ENCODE measurements around the gene NDUFS1.
"Not testable (repeated sequence)": the region's sequence is repeated elsewhere in the genome, so short reads cannot be mapped to it uniquely, and the experiment has no call there.

The NDUFS1 gene

GRCh38 chr2:206160807-206161179 lies 1.5 kb upstream of the NDUFS1 start:
- peak; percentile 27 to 30 for DNase-seq

- DNase-seq: peak; percentile 20 to 29
Measured at GRCh38 chr2:206160125-206160806, 1.0 kb upstream of the NDUFS1 start.

GRCh38 chr2:206158563-206159345 lies 490 bp downstream of the NDUFS1 start:
- DNase-seq: no peak

GRCh38 chr2:206157014-206157413 lies 2.2 kb downstream of the NDUFS1 start:
- DNase-seq: not testable (repeated sequence)

- no peak for DNase-seq
Measured at GRCh38 chr2:206154197-206154596, 5.0 kb downstream of the NDUFS1 start.

- no peak for DNase-seq
Measured at GRCh38 chr2:206150631-206151030, 8.6 kb downstream of the NDUFS1 start.

GRCh38 chr2:206150168-206150567 lies 9.1 kb downstream of the NDUFS1 start:
- DNase-seq: no peak

GRCh38 chr2:206149330-206149729 lies 9.9 kb downstream of the NDUFS1 start:
- DNase-seq: no peak

GRCh38 chr2:206145665-206146064 lies 13.6 kb downstream of the NDUFS1 start:
- no peak for DNase-seq

GRCh38 chr2:206144383-206144782 lies 14.9 kb downstream of the NDUFS1 start:
- no peak for DNase-seq

GRCh38 chr2:206143451-206143850 lies 15.8 kb downstream of the NDUFS1 start:
- no peak for DNase-seq

GRCh38 chr2:206127656-206128055 lies 31.6 kb downstream of the NDUFS1 start:
- DNase-seq: no peak

GRCh38 chr2:206125901-206126300 lies 33.3 kb downstream of the NDUFS1 start:
- DNase-seq: no peak

GRCh38 chr2:206122569-206122968 lies 36.7 kb downstream of the NDUFS1 start:
- not testable (repeated sequence) for DNase-seq

- no peak for DNase-seq
Measured at GRCh38 chr2:206116278-206116677, 43.0 kb downstream of the NDUFS1 start.

GRCh38 chr2:206115026-206115578 lies 44.1 kb downstream of the NDUFS1 start:
- DNase-seq: no peak

GRCh38 chr2:206112846-206113547 lies 46.2 kb downstream of the NDUFS1 start:
- no peak for DNase-seq

GRCh38 chr2:206112108-206112507 lies 47.1 kb downstream of the NDUFS1 start:
- no peak for DNase-seq

GRCh38 chr2:206108713-206109112 lies 50.5 kb downstream of the NDUFS1 start:
- DNase-seq: no peak

GRCh38 chr2:206105541-206105940 lies 53.7 kb downstream of the NDUFS1 start:
- DNase-seq: no peak

GRCh38 chr2:206105038-206105437 lies 54.2 kb downstream of the NDUFS1 start:
- DNase-seq: no peak

GRCh38 chr2:206098872-206099271 lies 60.4 kb downstream of the NDUFS1 start:
- DNase-seq: not testable (repeated sequence)

GRCh38 chr2:206098471-206098870 lies 60.8 kb downstream of the NDUFS1 start:
- no peak for DNase-seq
